HepG2 (cell line): Measurements from ENCODE around the gene KLF11. TPM values are rescaled to one million over a fixed set of nuclear protein-coding genes. Genes with fewer than 3 reads are reported as not detected.

Source experiments
- ATF6 ChIP-seq: sonication (generic); formaldehyde crosslinking; conservative IDR thresholded peaks from 2 replicates; pipeline ENCODE4 v1.4.0; 2020; ENCODE audit warnings: missing genetic modification reagents
- ELF4 ChIP-seq: sonication (generic); formaldehyde crosslinking; IDR thresholded peaks from 2 replicates; pipeline ENCODE4 v1.5.0; 2020; ENCODE audit warnings: missing genetic modification reagents, mild to moderate bottlenecking, moderate library complexity, borderline replicate concordance
- ESRRA ChIP-seq: sonication (generic); formaldehyde crosslinking; IDR thresholded peaks from 2 replicates; pipeline ENCODE4 v1.5.1; 2020; ENCODE audit warnings: mild to moderate bottlenecking, low read depth, missing genetic modification reagents
- FOXP1 ChIP-seq, 2 experiments: fragments of 450-650 bp in 1 of 2; IDR thresholded peaks; 2 replicates each; pipeline ENCODE4 v1.6.1; 2017 to 2018; ENCODE audit warnings: antibody characterized with exemption in 1 of 2
- GPN1 ChIP-seq: sonication (generic); formaldehyde crosslinking; IDR thresholded peaks from 2 replicates; pipeline ENCODE4 v1.5.1; 2020; ENCODE audit warnings: missing genetic modification reagents, borderline replicate concordance
- MYNN ChIP-seq: sonication (generic); formaldehyde crosslinking; IDR thresholded peaks from 2 replicates; pipeline ENCODE4 v1.4.0; 2020; ENCODE audit warnings: mild to moderate bottlenecking, low read depth, missing genetic modification reagents
- NFATC3 ChIP-seq: sonication (generic); formaldehyde crosslinking; IDR thresholded peaks from 2 replicates; pipeline ENCODE4 v1.5.1; 2020; ENCODE audit warnings: mild to moderate bottlenecking, missing genetic modification reagents
- NPAS2 ChIP-seq: sonication (generic); formaldehyde crosslinking; IDR thresholded peaks from 2 replicates; pipeline ENCODE4 v1.8.0; 2022; ENCODE audit warnings: mild to moderate bottlenecking, missing genetic modification reagents, borderline replicate concordance
- SIN3B ChIP-seq: fragments of 150-350 bp; IDR thresholded peaks from 2 replicates; pipeline ENCODE4 v1.6.1; 2014; ENCODE audit warnings: low read length
- SP2 ChIP-seq: sonication (generic); formaldehyde crosslinking; IDR thresholded peaks from 2 replicates; pipeline ENCODE4 v1.5.1; 2020; ENCODE audit warnings: mild to moderate bottlenecking, missing genetic modification reagents
- THAP11 ChIP-seq: IDR thresholded peaks from 2 replicates; pipeline ENCODE4 v1.6.1; 2016; ENCODE audit warnings: missing biosample characterization, missing genetic modification reagents
- ZBTB20 ChIP-seq: sonication (generic); formaldehyde crosslinking; IDR thresholded peaks from 2 replicates; pipeline ENCODE4 v1.8.1; 2023; ENCODE audit warnings: missing genetic modification reagents, low read depth, mild to moderate bottlenecking, borderline replicate concordance
- ZIK1 ChIP-seq: sonication (generic); formaldehyde crosslinking; IDR thresholded peaks from 2 replicates; pipeline ENCODE4 v1.5.0; 2020; ENCODE audit warnings: mild to moderate bottlenecking, low read depth, missing genetic modification reagents, borderline replicate concordance
- ZNF343 ChIP-seq: sonication (generic); formaldehyde crosslinking; IDR thresholded peaks from 2 replicates; pipeline ENCODE4 v1.4.0; 2020; ENCODE audit warnings: mild to moderate bottlenecking, missing genetic modification reagents
- ZNF414 ChIP-seq: sonication (generic); formaldehyde crosslinking; IDR thresholded peaks from 2 replicates; pipeline ENCODE4 v1.5.0; 2020; ENCODE audit warnings: missing genetic modification reagents
- ZNF543 ChIP-seq: sonication (generic); formaldehyde crosslinking; IDR thresholded peaks from 2 replicates; pipeline ENCODE4 v1.4.0; 2020; ENCODE audit warnings: mild to moderate bottlenecking, missing genetic modification reagents
- ZNF605 ChIP-seq: sonication (generic); formaldehyde crosslinking; IDR thresholded peaks from 2 replicates; pipeline ENCODE4 v1.8.0; 2022; ENCODE audit warnings: mild to moderate bottlenecking, missing genetic modification reagents
- ZNF709 ChIP-seq: sonication (generic); formaldehyde crosslinking; IDR thresholded peaks from 2 replicates; pipeline ENCODE4 v1.5.0; 2020; ENCODE audit warnings: mild to moderate bottlenecking, missing genetic modification reagents
- ZNF75D ChIP-seq: sonication (generic); formaldehyde crosslinking; IDR thresholded peaks from 2 replicates; pipeline ENCODE4 v1.8.1; 2023; ENCODE audit warnings: missing genetic modification reagents, mild to moderate bottlenecking, borderline replicate concordance
- ZNF773 ChIP-seq: sonication (generic); formaldehyde crosslinking; IDR thresholded peaks from 2 replicates; pipeline ENCODE4 v1.4.0; 2020; ENCODE audit warnings: missing genetic modification reagents, borderline replicate concordance
- ZNF816 ChIP-seq: sonication (generic); formaldehyde crosslinking; IDR thresholded peaks from 2 replicates; pipeline ENCODE4 v1.8.0; 2022; ENCODE audit warnings: missing genetic modification reagents, mild to moderate bottlenecking, borderline replicate concordance
- ZSCAN21 ChIP-seq: sonication (generic); formaldehyde crosslinking; IDR thresholded peaks from 2 replicates; pipeline ENCODE4 v1.8.0; 2022; ENCODE audit warnings: mild to moderate bottlenecking, missing genetic modification reagents, moderate library complexity, borderline replicate concordance
- polyA plus RNA-seq, 8 experiments: library from polyadenylated mRNA; depleted of rRNA in 3 of 8; stranded (reverse) in 7 of 8; unstranded in 1 of 8; fragments of >200 nt; fragmentation: Illumina TruSeq in 4 of 8; extraction: Trizol in 4 of 8; gene quantifications; 2 replicates each; pipeline versions ENCODE4 v1.2.1 to v1.2.3, GENCODE V29; 2011 to 2016; ENCODE audit warnings: low read depth in 4 of 8, missing spikeins in 1 of 8, mixed read lengths in 1 of 8; ENCODE audit not compliant: insufficient read depth in 1 of 8
- total RNA-seq, 5 experiments: library from RNA; depleted of rRNA; stranded (reverse); fragments of >200 nt; fragmentation: Illumina TruSeq; extraction: Trizol; gene quantifications; 2 replicates each; pipeline ENCODE4 v1.2.3, GENCODE V29; 2016; ENCODE audit warnings: low read depth in 1 of 5

KLF11 gene
- total and polyA plus RNA-seq, 2 of the 13 experiments (the other 11 are each of a cell fraction or from before 2014, with no cell fraction given), result 2.5 to 11.8 TPM

- TF ChIP-seq ZBTB20 (CRISPR knock-in tag) (peak; percentile 83), ZNF343 (CRISPR knock-in tag) (0 out of 2 replicates have a peak, but pooled peaks have one; percentile 53), GPN1 (peak; percentile 74; the same call in 1 of the 2 replicates), ZIK1 (peak; percentile 98), NFATC3 (no peak), ESRRA (CRISPR knock-in tag) (peak; percentile 56), ZNF816 (CRISPR knock-in tag) (peak; percentile 92; the same call in 1 of the 2 replicates), THAP11 (peak; percentile 75), SIN3B (no peak), ZNF414 (CRISPR knock-in tag) (peak; percentile 28; the same call in 1 of the 2 replicates), SP2 (CRISPR knock-in tag) (peak; percentile 63), ZSCAN21 (CRISPR knock-in tag) (peak; percentile 93), ZNF773 (CRISPR knock-in tag) (peak; percentile 93; the same call in 1 of the 2 replicates), ZNF605 (CRISPR knock-in tag) (no peak; the same call in 1 of the 2 replicates), ZNF75D (peak; percentile 17; the same call in 1 of the 2 replicates), FOXP1 (IDR thresholded peaks at IDR 0.05) (no peak), FOXP1 (CRISPR knock-in tag; IDR thresholded peaks at IDR 0.05) (no peak), ZNF709 (peak; percentile 96), MYNN (CRISPR knock-in tag) (0 out of 2 replicates have a peak, but pooled peaks have one; percentile 67), ZNF543 (peak; percentile 90), ATF6 (CRISPR knock-in tag) (peak; percentile 97; the same call in 1 of the 2 replicates), ELF4 (CRISPR knock-in tag) (no peak), NPAS2 (CRISPR knock-in tag) (no peak)
- TF ChIP-seq, all 625 proteins: peak for 371
Observed at GRCh38 chr2:10043256-10043905, at the start of gene KLF11 (continued).
